GM18861 (cell line): Measurements from ENCODE around the gene CCDC146.
A peak's percentile ranks its signal among the peaks of the same experiment; 100 is the strongest.
"Not testable (repeated sequence)": the region's sequence is repeated elsewhere in the genome, so short reads cannot be mapped to it uniquely, and the experiment has no call there.

Experiments used
- ATAC-seq: cut with Tn5 transposase; IDR thresholded peaks from one replicate; pipeline ENCODE4 v1.9.1; 2021; ENCODE audit not compliant: unreplicated experiment

CCDC146 gene

DNA sequence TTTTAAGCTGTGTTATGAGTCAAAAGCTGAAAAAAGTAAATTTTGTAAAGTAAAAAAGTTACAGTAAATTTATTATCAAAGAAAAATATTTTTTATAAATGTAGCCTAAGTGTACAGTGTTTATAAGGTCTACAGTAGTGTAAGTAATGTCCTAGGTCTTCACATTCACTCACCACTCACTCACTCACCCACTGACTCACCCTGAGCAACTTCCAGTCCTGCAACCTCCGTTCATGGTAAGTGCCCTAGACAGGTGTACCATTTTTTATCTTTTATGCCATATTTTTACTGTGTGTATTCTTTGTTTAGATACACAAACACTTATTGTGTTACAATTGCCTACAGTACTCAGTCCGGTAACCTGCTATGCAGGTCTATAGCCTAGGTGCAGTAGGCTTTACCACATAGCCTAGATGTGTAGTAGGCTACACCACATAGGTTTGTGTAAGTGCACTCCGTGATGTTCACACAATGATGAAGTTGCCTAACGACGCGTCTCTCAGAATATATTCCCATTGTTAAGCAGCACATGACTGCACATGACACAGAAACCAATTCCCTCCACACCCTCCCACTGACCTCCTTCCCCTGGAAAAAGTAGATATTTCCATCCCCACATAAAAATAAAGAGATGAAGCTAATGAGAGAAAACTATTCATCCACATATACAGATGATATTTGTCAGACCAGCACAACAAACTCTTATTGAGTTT is 122.0 kb downstream of the CCDC146 start:
- ATAC-seq: no peak

DNA sequence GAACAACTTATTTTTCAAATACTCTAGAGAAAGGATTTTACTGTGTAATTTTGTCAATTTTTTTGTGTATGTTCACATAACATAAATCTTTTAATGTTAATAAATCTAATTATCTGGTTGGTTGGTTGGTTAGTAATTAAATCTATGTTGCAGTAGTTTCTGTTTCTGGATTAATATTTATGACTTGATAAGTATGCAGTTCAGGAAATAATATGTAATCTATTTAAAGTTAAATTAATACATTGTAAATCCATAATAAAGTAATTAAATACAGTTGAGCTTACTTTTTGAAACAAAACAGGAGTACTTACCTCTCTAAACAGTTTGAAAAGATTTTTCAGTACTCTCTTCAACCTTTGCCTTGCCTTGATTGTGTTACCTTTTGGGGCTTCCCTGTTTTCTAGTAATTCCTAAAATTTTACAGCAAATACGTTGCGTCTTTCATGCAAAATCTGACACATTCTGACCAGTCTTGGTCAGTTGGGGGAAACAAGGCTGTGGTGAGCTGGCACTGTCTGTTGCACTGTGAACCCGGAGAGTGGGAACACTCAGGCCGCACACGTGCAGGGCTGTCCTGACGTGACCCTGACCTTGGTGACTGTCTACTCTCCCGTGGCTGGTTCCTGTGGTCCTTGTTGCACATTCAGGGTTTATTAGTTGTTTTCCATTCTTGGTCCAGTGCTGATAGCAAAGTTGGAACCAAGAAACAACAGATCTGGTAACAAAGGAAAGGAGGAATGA is 122.8 kb downstream of the CCDC146 start:
- ATAC-seq: no peak

GRCh38 chr7:77246026-77246640 is 123.7 kb downstream of the CCDC146 start:
- ATAC-seq: no peak

GRCh38 chr7:77247206-77247850 is 124.9 kb downstream of the CCDC146 start:
- ATAC-seq: peak; percentile 82

GRCh38 chr7:77248154-77248553 is 125.7 kb downstream of the CCDC146 start:
- no peak for ATAC-seq

DNA sequence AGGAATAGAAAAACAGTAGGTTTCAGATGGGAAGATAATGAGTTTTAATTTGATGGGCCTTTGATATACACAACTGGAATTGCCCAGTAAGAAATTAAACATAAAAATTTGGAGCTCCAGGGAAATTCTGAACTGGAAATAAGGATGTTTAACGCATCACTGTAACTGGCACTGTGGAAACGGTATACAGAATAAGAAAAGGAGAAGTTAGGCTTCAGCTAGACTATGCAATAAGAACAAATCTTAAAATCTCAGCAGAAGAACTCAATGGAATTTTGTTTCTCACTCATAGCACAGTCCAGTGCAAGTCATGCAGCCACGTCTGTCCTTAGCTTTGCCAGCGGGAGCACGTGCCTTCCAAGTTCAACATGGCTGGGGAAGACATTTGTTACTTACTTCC is 130.1 kb downstream of the CCDC146 start:
- no peak for ATAC-seq

GRCh38 chr7:77253151-77253550 is 130.7 kb downstream of the CCDC146 start:
- ATAC-seq: no peak

DNA sequence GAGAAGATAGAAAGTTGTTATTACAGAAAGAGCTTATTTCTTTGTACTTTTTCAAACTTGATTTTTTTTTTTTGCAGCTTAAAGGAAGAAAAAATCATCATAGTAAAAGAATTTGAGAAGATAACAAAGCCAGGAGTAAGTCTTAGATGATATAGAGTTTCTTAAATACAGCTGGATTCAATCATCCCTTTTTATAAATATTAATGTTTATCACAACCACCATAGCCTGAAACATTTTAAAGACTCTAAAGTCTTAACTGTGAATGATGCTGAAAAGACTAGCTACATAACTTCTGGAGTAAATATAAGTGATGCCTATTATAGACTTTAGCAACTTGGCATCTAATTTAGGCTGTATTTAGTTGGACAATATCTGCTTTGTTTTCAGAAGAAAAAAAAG is 132.0 kb downstream of the CCDC146 start:
- ATAC-seq: no peak

GRCh38 chr7:77254915-77255314 is 132.5 kb downstream of the CCDC146 start:
- ATAC-seq: no peak

- no peak for ATAC-seq
These were observed 135.6 kb downstream of the CCDC146 start for GRCh38 chr7:77258014-77258413.

GRCh38 chr7:77258593-77258992 is 136.2 kb downstream of the CCDC146 start:
- ATAC-seq: no peak

DNA sequence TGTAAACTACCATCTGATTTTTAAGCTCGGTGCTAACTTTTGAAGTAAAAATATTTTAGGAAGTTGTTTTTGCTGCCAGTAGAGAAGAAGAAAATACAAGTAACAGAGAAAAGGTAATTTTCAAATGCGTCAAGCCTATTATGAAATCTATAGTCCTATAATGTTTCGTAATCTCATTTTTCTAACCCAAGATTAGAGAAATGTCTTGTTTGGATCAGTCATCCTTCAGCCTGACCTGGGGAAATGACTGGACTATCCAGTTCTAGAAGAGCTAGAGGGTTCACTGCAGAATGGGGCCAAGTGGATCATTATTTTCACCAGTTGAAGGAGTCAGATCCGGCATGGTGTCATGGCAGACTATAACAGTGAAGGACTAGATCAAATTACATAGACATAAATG is 139.9 kb downstream of the CCDC146 start:
- ATAC-seq: no peak

GRCh38 chr7:77265666-77266065 is 143.3 kb downstream of the CCDC146 start:
- no peak for ATAC-seq

DNA sequence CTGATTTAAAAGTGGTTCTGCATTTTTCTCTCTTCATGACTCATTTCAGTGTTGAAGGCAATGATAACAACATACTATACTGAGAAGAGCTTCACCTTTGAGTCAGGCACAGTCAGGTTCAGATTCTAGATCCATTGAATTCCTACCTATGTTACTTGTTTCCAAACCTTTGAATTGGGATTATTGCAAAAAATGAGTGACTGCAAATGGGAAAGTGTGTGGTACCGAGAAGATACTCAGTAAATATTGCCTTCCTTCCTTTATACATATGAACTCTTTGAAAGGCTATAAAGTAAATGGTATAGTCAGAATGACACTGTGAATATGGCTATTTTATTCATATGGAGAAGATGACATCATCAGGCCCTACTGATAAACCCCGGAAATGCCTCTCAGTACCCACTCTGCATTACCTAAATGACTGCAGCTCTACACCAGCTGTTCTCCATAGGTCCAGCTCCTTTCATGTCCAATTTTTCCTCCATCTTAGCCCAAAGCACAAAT is 143.9 kb downstream of the CCDC146 start:
- ATAC-seq: peak; percentile 79

- ATAC-seq: peak; percentile 83
These were observed 147.1 kb downstream of the CCDC146 start for GRCh38 chr7:77269360-77270093.

DNA sequence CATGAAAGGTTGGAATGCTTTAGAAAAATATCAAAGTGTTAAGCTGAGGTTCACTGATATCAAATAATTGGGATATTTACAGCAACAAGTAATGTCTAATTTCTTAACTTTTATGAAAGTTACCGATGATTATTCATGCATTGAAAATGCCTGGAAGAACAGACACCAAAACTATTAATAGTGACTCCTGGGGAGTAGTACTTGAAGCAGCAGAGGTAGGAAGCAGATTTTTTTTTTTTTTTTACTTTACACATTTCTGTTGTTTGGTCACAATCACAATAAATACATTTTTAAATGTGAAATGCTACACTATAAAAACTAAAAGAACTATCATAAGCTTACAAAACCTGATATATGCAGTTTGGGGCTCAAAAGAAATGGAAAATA is 147.7 kb downstream of the CCDC146 start:
- ATAC-seq: no peak

DNA sequence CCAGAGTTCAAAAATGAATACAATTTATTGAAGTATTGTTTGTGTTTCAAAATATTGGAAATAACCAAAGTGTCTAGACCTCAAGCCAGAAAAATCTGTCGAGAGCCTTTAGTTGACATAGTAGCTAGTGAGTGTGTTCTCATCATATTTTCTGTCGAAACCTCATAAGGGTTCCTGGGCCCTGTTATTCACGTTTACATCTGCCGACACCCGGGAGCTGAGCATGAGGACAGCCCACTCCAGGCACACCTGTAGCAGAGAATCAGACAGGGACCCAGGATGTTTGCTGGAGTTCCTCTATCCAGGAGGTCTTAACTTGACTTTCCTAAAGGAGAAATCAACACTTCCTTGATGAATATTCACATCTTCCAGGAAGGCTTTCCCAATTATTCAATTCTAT is 149.4 kb downstream of the CCDC146 start:
- ATAC-seq: no peak

GRCh38 chr7:77275663-77276062 is 153.2 kb downstream of the CCDC146 start:
- ATAC-seq: not testable (repeated sequence)

GRCh38 chr7:77276120-77276519 is 153.7 kb downstream of the CCDC146 start:
- ATAC-seq: no peak

- ATAC-seq: no peak
These were observed 159.5 kb downstream of the CCDC146 start for GRCh38 chr7:77281780-77282478.
